Natural killer cell (primary cell): ENCODE data around the gene NGEF. TPM values are rescaled to one million over a fixed set of nuclear protein-coding genes. Genes with fewer than 3 reads are reported as not detected.
A peak's percentile ranks its signal among the peaks of the same experiment; 100 is the strongest.

Experiments used
- ATAC-seq, 3 donors: fragments of 150-1000 bp in 2 of 3; fragments of 200-7000 bp in 1 of 3; cut with Tn5 transposase; 1 replicate in 1 of 3; 2 replicates in 2 of 3; pipeline ENCODE4 v1.10.0; 2021; ENCODE audit warnings: mild to moderate bottlenecking in 2 of 3, moderate library complexity in 2 of 3
- DNase-seq, 2 donors: peaks; one replicate each; pipeline versions ENCODE4 v3.0.0 to v3.0.0-alpha.2; 2013 to 2021; ENCODE audit warnings: mixed read lengths in 1 of 2
- H3K27ac ChIP-seq: one replicate; pipeline ENCODE4 v1.5.1; 2013; ENCODE audit warnings: mild to moderate bottlenecking, low read length
- H3K27me3 ChIP-seq: one replicate; pipeline ENCODE4 v1.6.1; 2013; ENCODE audit warnings: low read length; ENCODE audit not compliant: control insufficient read depth, insufficient read depth
- H3K36me3 ChIP-seq: one replicate; pipeline ENCODE4 v1.6.1; 2013; ENCODE audit warnings: low read length; ENCODE audit not compliant: control insufficient read depth, insufficient read depth
- H3K4me1 ChIP-seq: one replicate; pipeline ENCODE4 v1.6.1; 2013; ENCODE audit warnings: low read length; ENCODE audit not compliant: control insufficient read depth, insufficient read depth
- H3K4me3 ChIP-seq: one replicate; pipeline ENCODE4 v1.5.1; 2013; ENCODE audit warnings: low read length
- H3K9me3 ChIP-seq: one replicate; pipeline ENCODE4 v1.6.1; 2013; ENCODE audit warnings: low read length; ENCODE audit not compliant: control insufficient read depth, insufficient read depth
- H3K27ac Mint-ChIP-seq, 2 donors: one replicate each; pipeline ENCODE4 v1.8.0; 2022; ENCODE audit warnings: mild to moderate bottlenecking in 2 of 2, mixed read lengths in 2 of 2, moderate library complexity in 1 of 2
- H3K27me3 Mint-ChIP-seq, 2 donors: one replicate each; pipeline ENCODE4 v1.8.0; 2022; ENCODE audit warnings: low read depth in 2 of 2, mixed read lengths in 2 of 2
- H3K36me3 Mint-ChIP-seq: one replicate; pipeline ENCODE4 v1.8.0; 2022; ENCODE audit warnings: mixed read lengths
- H3K4me1 Mint-ChIP-seq, 2 donors: one replicate each; pipeline ENCODE4 v1.8.0; 2022; ENCODE audit warnings: mixed read lengths in 2 of 2
- H3K4me3 Mint-ChIP-seq: one replicate; pipeline ENCODE4 v1.8.0; 2022; ENCODE audit warnings: mild to moderate bottlenecking, moderate library complexity, mixed read lengths
- H3K9me3 Mint-ChIP-seq, 2 donors: one replicate each; pipeline ENCODE4 v1.8.0; 2022; ENCODE audit warnings: mixed read lengths in 2 of 2
- WGBS: methylation state at CpG from one replicate; pipeline ENCODE4 v1.1.7; 2013; ENCODE audit warnings: missing lambda C conversion rate; ENCODE audit not compliant: insufficient coverage; 5-methylcytosine and 5-hydroxymethylcytosine counted together
- intact Hi-C: fragments of 100-400 bp; cut with micrococcal nuclease; formaldehyde crosslinking; loops from one replicate; pipeline ENCODE4 v1.14.2; 2022
- total RNA-seq, 4 donors: library from RNA; stranded (reverse); fragments of 120-200 nt in 1 of 4; gene quantifications; one replicate each; pipeline versions ENCODE4 v1.2.3 to v1.2.4, GENCODE V29; 2013 to 2022
- TF ChIP-seq, protein P1 (sequence below): fragments of 200-600 bp; IDR thresholded peaks from one replicate; pipeline ENCODE4 v1.8.0; 2022; ENCODE audit warnings: antibody characterized with exemption

Gene NGEF
- total RNA-seq, 3 donors from 2014 or later (not counting 1 experiment from before 2014, with no cell fraction given), result not detected

DNA sequence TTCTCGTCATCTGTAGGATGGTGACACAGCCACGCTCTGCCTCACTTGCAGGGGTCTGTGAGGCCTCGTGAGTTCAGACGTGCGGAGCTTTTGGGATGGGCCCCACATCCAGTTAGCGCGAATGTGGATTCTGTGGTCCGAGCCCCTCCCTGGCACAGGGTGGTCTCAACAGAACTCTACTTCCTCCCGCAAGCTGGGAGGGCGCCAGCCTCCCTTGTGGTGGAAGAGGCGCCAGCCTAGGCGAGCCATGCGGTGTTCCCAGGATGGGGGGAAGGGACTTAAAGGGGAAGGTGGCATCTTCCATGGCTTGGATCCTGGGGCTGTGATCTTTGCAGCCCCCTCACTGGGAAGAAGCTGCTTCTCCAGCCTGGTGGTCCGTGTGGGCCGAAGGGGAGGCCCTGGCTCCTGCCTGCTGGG, 141.6 kb downstream of the NGEF start:
- ATAC-seq (no peak), DNase-seq (no peak)
- H3K9me3 ChIP-seq, result no peaks in the 10 kb centered on the region
- TF ChIP-seq, protein P1, sequence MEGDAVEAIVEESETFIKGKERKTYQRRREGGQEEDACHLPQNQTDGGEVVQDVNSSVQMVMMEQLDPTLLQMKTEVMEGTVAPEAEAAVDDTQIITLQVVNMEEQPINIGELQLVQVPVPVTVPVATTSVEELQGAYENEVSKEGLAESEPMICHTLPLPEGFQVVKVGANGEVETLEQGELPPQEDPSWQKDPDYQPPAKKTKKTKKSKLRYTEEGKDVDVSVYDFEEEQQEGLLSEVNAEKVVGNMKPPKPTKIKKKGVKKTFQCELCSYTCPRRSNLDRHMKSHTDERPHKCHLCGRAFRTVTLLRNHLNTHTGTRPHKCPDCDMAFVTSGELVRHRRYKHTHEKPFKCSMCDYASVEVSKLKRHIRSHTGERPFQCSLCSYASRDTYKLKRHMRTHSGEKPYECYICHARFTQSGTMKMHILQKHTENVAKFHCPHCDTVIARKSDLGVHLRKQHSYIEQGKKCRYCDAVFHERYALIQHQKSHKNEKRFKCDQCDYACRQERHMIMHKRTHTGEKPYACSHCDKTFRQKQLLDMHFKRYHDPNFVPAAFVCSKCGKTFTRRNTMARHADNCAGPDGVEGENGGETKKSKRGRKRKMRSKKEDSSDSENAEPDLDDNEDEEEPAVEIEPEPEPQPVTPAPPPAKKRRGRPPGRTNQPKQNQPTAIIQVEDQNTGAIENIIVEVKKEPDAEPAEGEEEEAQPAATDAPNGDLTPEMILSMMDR, result no peak
- H3K27ac ChIP-seq, result no peak overlapping the region
- H3K27me3 Mint-ChIP-seq, result peaks cover 8 to 10% of the 10 kb centered on the region in 2 donors
- peaks cover 0 to 11% of the 10 kb centered on the region in 2 donors for H3K4me1 Mint-ChIP-seq
- no peak overlapping the region for H3K4me3 ChIP-seq
- H3K4me3 Mint-ChIP-seq, result no peak overlapping the region
- 71% methylated on average over 15 of the region's 15 CpGs for WGBS
- H3K36me3 Mint-ChIP-seq, result no peaks in the 10 kb centered on the region
- intact Hi-C loops, result no loop called here
- no peak overlapping the region for H3K27ac Mint-ChIP-seq
- no peaks in the 10 kb centered on the region for H3K9me3 Mint-ChIP-seq
- peaks cover 7% of the 10 kb centered on the region for H3K27me3 ChIP-seq
- H3K4me1 ChIP-seq, result peaks cover 5% of the 10 kb centered on the region
- H3K36me3 ChIP-seq, result no peaks in the 10 kb centered on the region

DNA sequence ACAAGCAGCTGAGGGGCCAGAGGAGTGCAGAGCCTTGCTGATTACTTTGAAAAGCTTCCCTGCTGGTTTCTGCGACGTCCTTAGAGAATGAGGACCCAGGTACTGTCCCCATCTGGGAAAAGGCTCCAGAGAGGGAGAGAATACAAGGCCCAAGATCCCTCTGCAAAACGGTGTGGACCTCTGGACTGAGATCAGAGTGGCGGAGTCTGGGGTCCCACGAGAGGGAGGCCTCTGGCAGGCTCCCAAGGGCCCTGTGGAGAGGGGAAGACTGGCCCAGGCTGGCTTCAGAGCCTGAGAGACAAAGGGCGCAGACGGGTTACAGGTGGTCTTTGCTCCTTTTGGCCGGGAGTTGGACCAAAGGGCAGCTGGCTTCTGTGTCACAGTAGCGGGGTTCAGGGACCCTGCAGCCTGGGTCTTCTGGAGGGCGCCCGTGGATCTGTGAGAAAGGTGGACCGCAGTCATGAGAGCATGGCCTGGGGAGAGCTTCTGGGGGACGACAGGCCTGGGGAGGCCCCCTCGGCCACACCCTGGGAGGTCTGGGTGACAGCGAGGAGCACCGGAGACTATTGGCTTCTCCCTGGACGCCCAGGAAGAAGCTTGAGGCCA, 142.2 kb downstream of the NGEF start:
- H3K36me3 Mint-ChIP-seq, result no peaks in the 10 kb centered on the region
- 87% methylated on average over 17 of the region's 17 CpGs for WGBS
- intact Hi-C loops, result no loop called here
- Histone ChIP-seq H3K27ac (no peak overlapping the region), H3K9me3 (no peaks in the 10 kb centered on the region), H3K27me3 (peaks cover 7% of the 10 kb centered on the region), H3K4me3 (no peak overlapping the region), H3K36me3 (no peaks in the 10 kb centered on the region), H3K4me1 (peaks cover 5% of the 10 kb centered on the region)
- TF ChIP-seq, protein P1, result no peak
- H3K27ac Mint-ChIP-seq, result no peak overlapping the region
- H3K4me3 Mint-ChIP-seq, result no peak overlapping the region
- ATAC-seq (no peak), DNase-seq (no peak)
- peaks cover 8 to 10% of the 10 kb centered on the region in 2 donors for H3K27me3 Mint-ChIP-seq
- peaks cover 0 to 11% of the 10 kb centered on the region in 2 donors for H3K4me1 Mint-ChIP-seq
- H3K9me3 Mint-ChIP-seq, result no peaks in the 10 kb centered on the region

DNA sequence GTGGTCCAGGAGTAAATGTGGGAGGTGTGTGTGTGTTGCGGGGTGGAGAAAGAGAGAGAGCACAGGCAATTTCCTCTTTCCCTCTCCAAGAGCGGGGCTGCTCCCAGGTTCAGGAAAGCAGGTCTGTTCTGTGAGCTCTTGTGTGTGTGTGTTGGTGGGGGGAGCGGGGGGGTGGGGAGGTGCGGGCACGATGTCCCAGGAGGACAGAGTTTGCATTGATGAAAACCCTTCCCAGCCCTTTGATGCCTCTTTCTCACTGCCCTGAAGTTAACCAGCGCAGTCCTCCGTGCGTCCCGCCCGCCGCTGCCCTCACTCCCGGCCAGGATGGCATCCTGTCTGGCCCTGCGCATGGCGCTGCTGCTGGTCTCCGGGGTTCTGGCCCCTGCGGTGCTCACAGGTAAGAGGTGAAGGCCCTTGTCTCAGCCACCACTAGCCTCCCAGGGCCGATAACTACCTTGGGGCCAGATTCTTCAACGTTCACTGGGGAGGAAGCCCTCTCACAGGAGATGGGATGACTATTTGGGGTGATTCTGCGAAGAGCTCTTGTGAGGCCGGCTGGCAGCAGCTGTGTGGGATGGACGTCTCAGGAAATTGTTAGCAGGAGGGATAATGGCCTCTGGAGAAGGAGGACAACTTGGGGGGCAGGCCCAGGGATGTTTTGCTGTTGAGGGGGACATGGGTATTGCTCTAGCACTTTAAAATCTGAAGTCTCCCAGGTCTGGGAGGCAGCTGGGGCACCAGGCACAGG, 142.9 kb downstream of the NGEF start, which contains the start of gene SNORC:
SNORC (plus strand) TSS at position 247 of the 748 bp plus-strand sequence; CDS start at position 325, 78 bp downstream.
- H3K4me1 Mint-ChIP-seq, result peaks cover 0 to 5% of the 10 kb centered on the region in 2 donors
- H3K4me3 Mint-ChIP-seq, result no peak within 1 kb of the TSS
- H3K36me3 Mint-ChIP-seq, result no peaks in the 10 kb centered on the region
- Histone ChIP-seq H3K4me1 (no peaks in the 10 kb centered on the region), H3K9me3 (no peaks in the 10 kb centered on the region), H3K4me3 (no peak within 1 kb of the TSS), H3K27me3 (peaks cover 2% of the 10 kb centered on the region), H3K36me3 (no peaks in the 10 kb centered on the region), H3K27ac (no peak within 1 kb of the TSS)
- DNase-seq, result no peak
- no peaks in the 10 kb centered on the region for H3K9me3 Mint-ChIP-seq
- WGBS, result 91% methylated on average over 19 of the region's 21 CpGs
- H3K27ac Mint-ChIP-seq, result peak within 1 kb of the TSS in 1 of 2 donors; percentile 29
- intact Hi-C loops, result no loop called here
- peaks cover 3 to 6% of the 10 kb centered on the region in 2 donors for H3K27me3 Mint-ChIP-seq
- TF ChIP-seq, protein P1, result no peak
- no peak for ATAC-seq
